Activated gamma-delta T cell treated with Interleukin-2 at 50 U/mL for 16 hours (primary cell): ENCODE measurements around the gene MANBA.
A peak's percentile ranks its signal among the peaks of the same experiment; 100 is the strongest.
"Not testable (repeated sequence)": the region's sequence is repeated elsewhere in the genome, so short reads cannot be mapped to it uniquely, and the experiment has no call there.

ENCODE experiments used
- DNase-seq: peaks from one replicate; pipeline ENCODE4 v3.0.0-alpha.2; 2020

Gene MANBA

GRCh38 chr4:102619021-102619420 is 141.7 kb downstream of the MANBA start:
- not testable (repeated sequence) for DNase-seq

DNA sequence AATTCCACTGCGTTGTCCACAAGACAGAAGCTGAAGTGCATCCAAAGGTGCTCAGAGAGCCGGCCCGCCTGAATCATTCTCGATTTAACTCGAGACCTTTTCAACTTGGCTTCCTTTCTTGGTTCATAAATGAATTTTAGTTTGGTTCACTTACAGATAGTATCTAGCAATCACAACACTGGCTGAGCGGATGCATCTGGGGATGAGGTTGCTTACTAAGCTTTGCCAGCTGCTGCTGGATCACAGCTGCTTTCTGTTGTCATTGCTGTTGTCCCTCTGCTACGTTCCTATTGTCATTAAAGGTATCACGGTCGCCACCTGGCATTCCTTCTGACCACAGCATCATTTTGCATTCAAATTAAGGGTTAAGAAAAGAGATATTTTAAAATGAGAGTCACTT is 144.1 kb downstream of the MANBA start:
- no peak for DNase-seq

DNA sequence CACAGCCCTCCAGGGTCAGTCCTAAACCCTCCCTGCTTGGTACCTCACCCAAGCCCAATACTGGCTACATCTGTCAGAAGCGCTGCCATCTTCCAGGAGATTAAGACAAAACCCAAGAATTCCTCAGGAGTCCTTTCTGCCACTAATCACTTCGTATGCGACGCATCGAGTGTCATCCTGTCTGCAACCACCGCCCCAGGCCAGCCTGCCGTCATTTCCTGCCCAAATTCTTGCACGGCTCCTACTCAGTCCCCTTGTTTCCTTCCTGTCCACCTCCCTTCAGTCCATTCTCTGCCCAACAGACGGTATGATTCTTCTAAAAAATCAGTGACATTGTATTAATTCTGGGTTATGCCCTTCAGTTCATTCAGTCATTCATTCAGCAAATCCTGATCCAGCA is 146.0 kb downstream of the MANBA start:
- peak; percentile 44 for DNase-seq

DNA sequence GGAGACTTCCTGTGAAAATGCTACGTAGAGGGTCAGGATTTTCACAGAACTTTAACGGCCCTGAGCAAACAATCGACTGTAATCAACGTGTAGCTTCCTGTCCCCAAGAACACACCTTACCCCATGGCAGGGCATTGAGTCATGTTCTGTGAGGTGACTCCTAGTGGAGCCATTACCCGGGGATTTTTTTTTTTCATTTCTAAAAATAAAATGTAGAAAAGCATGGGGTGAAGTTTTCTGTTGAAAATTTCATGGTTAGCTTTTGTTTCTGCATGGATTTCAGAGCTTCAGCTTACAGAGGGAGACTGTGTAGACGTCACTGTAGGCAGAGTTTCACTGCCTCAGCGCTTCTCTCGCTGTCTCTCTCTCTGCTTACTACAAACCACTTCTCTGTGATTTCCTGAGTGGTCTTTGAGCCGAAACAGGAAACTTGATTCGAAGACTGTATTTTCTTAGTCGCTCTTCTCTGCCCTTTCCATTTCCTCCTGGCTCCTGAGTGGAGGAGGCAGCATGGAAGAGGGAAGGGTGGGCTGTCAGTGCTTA is 147.9 kb downstream of the MANBA start:
- DNase-seq = peak; percentile 49

DNA sequence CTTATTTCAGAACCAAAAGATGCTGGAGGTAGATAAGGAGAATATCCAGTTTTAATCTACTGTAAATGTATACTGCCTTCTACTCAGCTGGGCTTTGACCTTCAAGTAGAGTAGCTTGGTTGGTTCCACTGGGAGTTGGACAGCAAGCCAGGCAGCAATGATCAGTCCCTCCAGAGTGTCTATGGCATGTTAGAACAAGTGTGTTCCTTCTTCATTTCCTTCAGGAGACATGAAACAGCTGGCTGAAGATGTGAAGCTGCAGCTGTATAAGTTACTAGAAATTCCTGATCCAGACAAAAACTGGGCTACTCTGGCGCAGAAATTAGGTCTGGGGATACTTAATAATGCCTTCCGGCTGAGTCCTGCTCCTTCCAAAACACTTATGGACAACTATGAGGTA is 148.6 kb downstream of the MANBA start:
- DNase-seq = no peak

- DNase-seq = no peak
Observed at GRCh38 chr4:102610476-102610875, 150.3 kb downstream of the MANBA start.

- no peak for DNase-seq
Observed at GRCh38 chr4:102610007-102610406, 150.8 kb downstream of the MANBA start.

- no peak for DNase-seq
Observed at GRCh38 chr4:102608190-102608589, 152.6 kb downstream of the MANBA start.

GRCh38 chr4:102606846-102607450 is 153.8 kb downstream of the MANBA start:
- no peak for DNase-seq

DNA sequence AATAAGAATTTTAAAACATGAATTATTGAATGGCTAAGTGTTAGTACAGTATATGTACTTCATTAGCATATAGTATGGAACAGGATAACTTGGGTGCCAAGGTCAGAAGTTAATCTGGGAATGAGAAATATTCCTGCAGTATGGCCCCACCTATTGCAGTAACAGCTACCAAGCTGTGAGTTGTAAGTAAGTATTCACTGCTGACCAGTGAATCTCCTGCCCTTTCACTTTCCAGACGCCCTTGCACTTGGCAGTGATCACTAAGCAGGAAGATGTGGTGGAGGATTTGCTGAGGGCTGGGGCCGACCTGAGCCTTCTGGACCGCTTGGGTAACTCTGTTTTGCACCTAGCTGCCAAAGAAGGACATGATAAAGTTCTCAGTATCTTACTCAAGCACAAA is 154.5 kb downstream of the MANBA start:
- DNase-seq = no peak

DNA sequence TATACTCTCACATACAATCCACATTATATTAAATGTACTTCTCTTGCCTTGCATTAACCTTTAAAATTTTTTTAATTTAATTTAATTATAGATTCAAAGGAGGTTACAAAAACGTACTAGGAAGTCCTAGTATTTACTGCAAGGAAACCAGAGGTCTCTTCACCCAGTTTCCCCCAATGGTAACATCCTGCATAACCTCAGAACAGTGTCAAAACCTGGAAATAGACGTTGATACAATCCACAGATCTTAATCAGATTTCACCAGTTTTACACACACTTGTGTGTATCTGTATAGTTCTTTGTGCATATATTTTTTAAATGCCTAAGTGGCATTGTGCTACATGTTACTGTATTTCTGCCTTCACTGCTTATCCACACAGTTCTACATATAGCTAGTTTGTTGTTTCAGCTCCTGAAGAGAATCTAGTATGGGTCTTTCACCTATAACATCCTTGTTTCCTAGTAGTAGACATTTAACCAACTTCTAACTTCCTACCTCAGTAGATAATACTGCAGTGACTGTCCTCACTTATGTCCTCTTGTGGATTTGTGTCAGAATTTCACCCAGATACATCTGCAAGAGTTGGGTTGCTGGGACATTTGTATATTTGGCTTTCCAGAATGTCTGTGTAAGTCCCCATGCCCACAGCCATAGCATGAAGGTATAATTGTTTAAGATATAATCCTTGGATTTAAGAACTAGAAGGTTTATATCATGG is 156.4 kb downstream of the MANBA start:
- DNase-seq = no peak

DNA sequence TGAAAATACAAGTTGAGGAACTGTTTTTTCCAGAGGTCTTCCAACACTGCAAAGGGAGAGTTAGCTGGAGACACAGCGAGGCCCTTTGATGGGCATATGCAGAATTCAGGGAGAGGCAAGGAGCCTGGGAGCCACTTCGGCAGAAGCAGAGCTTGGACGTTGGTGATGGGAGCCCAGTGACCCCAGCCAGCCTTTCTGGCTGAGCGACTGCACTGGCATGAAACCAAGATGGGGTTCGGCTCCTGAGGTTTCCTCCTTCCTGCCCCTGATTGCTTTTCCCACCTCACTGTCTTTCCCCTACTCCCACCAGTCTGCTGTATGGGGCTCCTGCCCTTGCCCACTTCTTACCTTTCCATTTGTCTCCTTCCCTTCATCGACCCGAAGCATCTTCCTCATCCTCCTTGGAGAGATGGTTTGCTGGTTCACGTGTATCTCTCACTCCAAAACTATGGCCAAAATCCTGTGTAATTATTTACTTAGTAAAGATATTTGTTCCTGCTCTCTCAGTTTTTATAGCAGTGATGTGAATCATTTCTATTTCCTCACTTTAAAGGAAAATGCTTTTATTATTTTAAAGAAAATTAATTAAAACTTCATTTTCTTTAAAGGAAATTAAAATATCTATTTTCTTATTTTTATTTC is 159.1 kb downstream of the MANBA start:
- no peak for DNase-seq

GRCh38 chr4:102600689-102601088 is 160.1 kb downstream of the MANBA start:
- DNase-seq = no peak

DNA sequence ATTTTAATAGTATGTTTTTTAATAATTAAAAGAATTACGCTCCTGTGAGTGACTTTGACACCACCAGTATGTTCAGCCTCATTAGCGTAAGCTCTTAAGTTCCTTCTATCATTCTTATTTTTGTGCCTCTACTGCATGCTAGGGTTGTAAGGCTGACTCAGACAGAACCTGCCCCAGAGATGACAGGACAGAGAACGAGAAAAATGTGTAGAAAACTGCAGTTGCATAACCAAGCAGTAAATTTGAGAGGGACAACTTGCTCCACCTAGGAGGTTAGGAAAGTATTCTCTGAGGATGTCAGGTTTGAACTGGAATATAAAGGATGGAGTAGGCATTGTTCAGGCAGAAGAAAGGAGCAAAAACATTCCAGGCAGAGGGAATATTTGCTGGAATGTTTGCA is 160.9 kb downstream of the MANBA start:
- DNase-seq = no peak

GRCh38 chr4:102599455-102599854 is 161.3 kb downstream of the MANBA start:
- DNase-seq = no peak

DNA sequence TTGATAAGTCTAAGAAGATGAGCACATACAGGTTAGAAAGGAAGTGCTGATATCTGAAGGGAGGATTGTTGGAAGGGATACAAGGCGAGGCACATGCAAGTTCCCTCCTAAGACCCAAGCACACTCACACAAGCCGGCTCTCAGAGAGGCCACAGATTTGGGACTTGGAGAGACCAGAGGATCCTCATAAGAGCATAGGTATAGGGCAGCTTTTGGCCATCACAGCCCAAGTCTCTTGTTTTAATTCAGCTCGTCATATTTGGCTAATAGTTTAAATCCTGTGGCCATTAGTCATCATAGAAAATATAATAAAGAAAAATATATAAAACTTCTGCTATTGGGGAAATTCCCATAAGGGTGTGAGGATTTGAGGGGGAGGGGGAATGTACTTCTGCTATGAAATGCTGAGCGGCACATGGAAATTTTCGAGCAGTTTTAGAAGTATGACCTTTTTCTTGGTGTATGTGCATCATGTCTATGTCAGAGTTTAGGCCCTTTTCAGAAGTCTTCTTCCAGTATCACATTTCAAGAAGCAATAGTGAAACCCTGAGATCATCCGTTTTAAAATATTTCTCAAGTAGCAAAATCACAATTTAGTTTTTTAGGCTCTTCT is 161.9 kb downstream of the MANBA start:
- no peak for DNase-seq

- DNase-seq = no peak
Observed at GRCh38 chr4:102598086-102598761, 162.5 kb downstream of the MANBA start.

DNA sequence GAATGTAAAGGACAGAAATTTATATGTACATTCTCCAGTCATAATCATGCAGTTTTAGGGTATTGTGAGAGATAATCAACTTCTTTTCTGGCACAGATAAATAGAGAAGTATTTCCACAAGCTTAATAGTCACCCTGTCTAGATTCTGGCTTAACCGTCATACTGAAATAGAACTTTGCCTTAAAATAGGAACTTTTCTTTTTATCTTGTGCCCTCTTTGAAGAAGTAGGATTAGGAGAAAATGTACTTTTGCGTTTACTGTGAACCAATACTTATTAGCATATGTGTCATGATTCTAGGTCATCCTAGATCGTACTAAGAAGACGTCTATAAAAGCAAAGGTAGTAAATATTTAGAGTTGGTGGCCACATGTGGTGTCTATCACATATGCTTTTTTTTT is 164.2 kb downstream of the MANBA start:
- no peak for DNase-seq

GRCh38 chr4:102594000-102594399 is 166.8 kb downstream of the MANBA start:
- DNase-seq = no peak

DNA sequence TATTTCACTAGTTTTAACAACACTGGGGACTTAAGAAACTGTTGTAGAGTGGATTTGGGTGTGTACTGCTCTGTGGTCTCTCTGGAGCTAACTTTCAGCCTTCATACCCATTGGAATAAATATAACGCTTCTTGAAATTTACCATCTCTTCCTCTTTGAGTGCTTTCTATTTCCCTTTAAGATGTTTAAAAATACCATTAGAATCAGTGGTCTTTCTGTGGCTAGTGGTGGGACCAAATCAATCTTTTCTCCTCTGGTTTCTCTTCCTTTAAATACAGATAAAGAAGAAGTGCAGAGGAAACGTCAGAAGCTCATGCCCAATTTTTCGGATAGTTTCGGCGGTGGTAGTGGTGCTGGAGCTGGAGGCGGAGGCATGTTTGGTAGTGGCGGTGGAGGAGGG is 167.6 kb downstream of the MANBA start:
- DNase-seq = no peak

DNA sequence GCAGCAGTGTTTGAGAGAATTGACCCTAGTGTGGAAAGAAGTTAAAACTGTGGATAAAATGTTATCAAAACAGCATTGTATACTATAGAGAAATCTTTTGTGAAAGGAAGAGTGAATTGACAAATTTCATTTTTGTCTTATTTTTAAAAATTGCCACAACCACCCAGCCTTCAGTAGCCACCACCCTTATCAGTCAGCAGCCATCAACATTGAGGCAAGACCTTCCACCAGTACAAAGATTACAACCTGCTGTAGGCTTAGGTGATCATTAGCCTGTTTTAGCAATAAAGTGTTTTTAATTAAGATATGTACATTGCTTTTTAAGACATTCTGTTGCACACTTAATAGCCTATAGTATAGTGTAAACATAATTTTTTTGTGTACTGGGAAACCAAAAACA is 168.5 kb downstream of the MANBA start:
- DNase-seq = no peak

GRCh38 chr4:102589743-102590142 is 171.0 kb downstream of the MANBA start:
- no peak for DNase-seq

GRCh38 chr4:102586644-102587021 is 174.1 kb downstream of the MANBA start:
- DNase-seq = peak; percentile 39
